ENCODE measurements around the gene ARL14EP. TPM values are rescaled to one million over a fixed set of nuclear protein-coding genes. Genes with fewer than 3 reads are reported as not detected.

Gene ARL14EP
- total RNA-seq, 1 donor from 2014 or later = 36.5 TPM

- Histone ChIP-seq H3K36me3 (no peaks in the 10 kb centered on the region), H3K4me3 (no peak overlapping the region), H3K27me3 (ENCODE audit: low read depth) (no peaks in the 10 kb centered on the region), H3K27ac (replicated peaks) (no peak overlapping the region), H3K4me1 (no peaks in the 10 kb centered on the region), H3K9me3 (replicated peaks) (peaks cover 10% of the 10 kb centered on the region)
- DNase-seq = no peak
- peak; percentile 56 for TF ChIP-seq CTCF (IDR thresholded peaks at IDR 0.05; ENCODE audit: borderline replicate concordance)
- intact Hi-C loops (cut with micrococcal nuclease) = no loop called here
Observed at GRCh38 chr11:30314625-30315024, 8.3 kb upstream of the ARL14EP start.

- Histone ChIP-seq H3K27ac (replicated peaks) (no peak overlapping the region), H3K4me3 (no peak overlapping the region), H3K27me3 (ENCODE audit: low read depth) (no peaks in the 10 kb centered on the region), H3K9me3 (replicated peaks) (peaks cover 5% of the 10 kb centered on the region), H3K4me1 (no peaks in the 10 kb centered on the region), H3K36me3 (no peaks in the 10 kb centered on the region)
- DNase-seq = no peak
- no peak for TF ChIP-seq CTCF (IDR thresholded peaks at IDR 0.05; ENCODE audit: borderline replicate concordance)
- intact Hi-C loops (cut with micrococcal nuclease) = no loop called here
Observed at GRCh38 chr11:30316237-30316636, 6.7 kb upstream of the ARL14EP start.

GRCh38 chr11:30317030-30317429 is 5.9 kb upstream of the ARL14EP start:
- DNase-seq = no peak
- H3K36me3 ChIP-seq = no peaks in the 10 kb centered on the region
- H3K27ac ChIP-seq (replicated peaks) = no peak overlapping the region
- H3K4me3 ChIP-seq = no peak overlapping the region
- H3K4me1 ChIP-seq = no peaks in the 10 kb centered on the region
- no peak for TF ChIP-seq CTCF (IDR thresholded peaks at IDR 0.05; ENCODE audit: borderline replicate concordance)
- intact Hi-C loops (cut with micrococcal nuclease) = no loop called here
- H3K27me3 ChIP-seq (ENCODE audit: low read depth) = no peaks in the 10 kb centered on the region
- H3K9me3 ChIP-seq (replicated peaks) = no peaks in the 10 kb centered on the region

- intact Hi-C loops (cut with micrococcal nuclease) = no loop called here
- H3K4me1 ChIP-seq = peaks cover 40% of the 10 kb centered on the region
- DNase-seq = no peak
- H3K27ac ChIP-seq (replicated peaks) = no peak overlapping the region
- no peaks in the 10 kb centered on the region for H3K27me3 ChIP-seq (ENCODE audit: low read depth)
- H3K4me3 ChIP-seq = no peak overlapping the region
- TF ChIP-seq CTCF (IDR thresholded peaks at IDR 0.05; ENCODE audit: borderline replicate concordance) = no peak
- no peaks in the 10 kb centered on the region for H3K36me3 ChIP-seq
- no peaks in the 10 kb centered on the region for H3K9me3 ChIP-seq (replicated peaks)
Observed at GRCh38 chr11:30321321-30321720, 1.6 kb upstream of the ARL14EP start.

- Histone ChIP-seq H3K4me3 (peak overlapping the region; percentile 86), H3K27ac (replicated peaks) (peak overlapping the region; percentile 90)
- intact Hi-C loops (cut with micrococcal nuclease) = no loop called here
Observed at GRCh38 chr11:30322191-30322590, 713 bp upstream of the ARL14EP start.

More at GRCh38 chr11:30322191-30322590, 713 bp upstream of the ARL14EP start:
- TF ChIP-seq CTCF (IDR thresholded peaks at IDR 0.05; ENCODE audit: borderline replicate concordance) = no peak
- DNase-seq = no peak
- H3K9me3 ChIP-seq (replicated peaks) = no peaks in the 10 kb centered on the region
- H3K27me3 ChIP-seq (ENCODE audit: low read depth) = no peaks in the 10 kb centered on the region
- no peaks in the 10 kb centered on the region for H3K36me3 ChIP-seq
- peaks cover 48% of the 10 kb centered on the region for H3K4me1 ChIP-seq

Data from left ventricle myocardium inferior (tissue), 1 donor.